GM21576 (cell line): ENCODE data around the gene FA2H.

Experiments used
- ATAC-seq: cut with Tn5 transposase; IDR thresholded peaks from one replicate; pipeline ENCODE4 v1.9.1; 2021; ENCODE audit warnings: mild to moderate bottlenecking, moderate library complexity; ENCODE audit not compliant: unreplicated experiment

The FA2H gene

DNA sequence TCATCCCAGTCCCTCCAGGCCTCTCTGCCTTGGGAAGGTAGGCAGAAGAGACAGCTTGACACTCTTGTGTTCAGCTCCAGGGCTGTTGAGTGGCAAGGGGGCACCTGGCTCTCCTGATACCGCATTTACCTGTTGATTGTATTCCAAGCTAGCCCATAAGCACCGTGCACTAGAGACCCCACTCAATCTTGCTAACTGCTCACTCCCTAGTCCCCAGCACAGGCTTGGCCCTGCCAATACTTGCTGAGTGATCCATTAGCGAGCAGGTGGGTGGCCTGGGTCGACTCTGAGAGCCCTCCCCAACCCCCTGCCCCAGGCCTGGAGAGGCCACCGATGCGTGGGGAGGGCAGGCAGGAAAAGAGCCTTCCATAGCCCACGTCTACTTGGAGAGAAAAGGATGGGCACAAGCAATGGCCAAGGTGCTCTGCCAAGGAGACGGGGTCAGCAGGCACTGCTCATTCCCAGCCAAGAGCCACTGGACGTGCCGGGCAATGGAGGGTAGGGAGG, 29.5 kb downstream of the FA2H start:
- no peak for ATAC-seq

DNA sequence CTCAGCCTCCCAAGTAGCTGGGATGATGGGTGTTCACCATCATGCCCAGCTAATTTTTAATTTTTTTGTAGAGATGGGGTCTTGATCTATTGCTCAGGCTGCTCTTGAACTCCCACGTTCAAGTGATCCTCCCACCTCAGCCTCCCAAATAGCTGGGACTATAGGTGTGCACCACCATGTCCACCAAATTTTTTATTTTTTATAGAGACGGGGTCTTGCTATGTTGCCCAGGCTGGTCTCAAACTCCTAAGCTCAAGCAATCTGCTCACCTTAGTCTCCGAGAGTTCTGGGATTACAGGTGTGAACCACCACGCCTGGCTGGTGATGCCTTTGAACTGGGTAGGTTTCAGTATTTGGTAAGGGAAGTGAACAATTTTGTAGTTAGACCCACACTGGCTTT, 30.1 kb downstream of the FA2H start:
- ATAC-seq: no peak

DNA sequence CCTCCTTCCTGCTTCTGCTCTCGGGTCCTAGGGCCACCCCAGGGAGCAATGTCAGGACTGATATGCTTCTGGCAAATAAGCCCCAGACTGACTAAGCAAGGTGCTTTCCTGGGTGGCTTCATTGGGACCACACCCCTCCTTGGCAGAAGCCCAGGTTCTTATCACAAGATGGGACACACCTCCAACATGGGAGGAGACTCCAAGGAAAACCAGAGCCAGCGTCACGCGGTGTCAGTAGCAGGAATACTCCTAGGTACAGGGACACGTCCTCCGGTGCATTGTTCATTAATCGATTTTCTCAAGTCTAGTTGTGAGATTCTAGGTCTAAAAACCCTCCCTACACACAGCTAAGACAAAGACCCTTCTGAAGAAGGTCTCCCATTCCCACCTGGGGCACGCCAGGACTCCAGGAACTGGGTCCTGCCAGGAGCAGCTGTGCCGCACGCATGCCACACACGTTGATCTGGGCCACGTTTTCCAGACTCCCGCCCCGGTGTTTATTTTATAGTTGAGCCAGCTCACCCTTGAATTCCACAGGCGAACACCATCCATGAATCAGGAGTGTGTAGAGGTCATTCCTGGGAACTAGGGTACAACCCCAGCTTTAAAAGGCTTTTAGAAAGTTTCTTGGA, 30.8 kb downstream of the FA2H start:
- ATAC-seq: no peak

DNA sequence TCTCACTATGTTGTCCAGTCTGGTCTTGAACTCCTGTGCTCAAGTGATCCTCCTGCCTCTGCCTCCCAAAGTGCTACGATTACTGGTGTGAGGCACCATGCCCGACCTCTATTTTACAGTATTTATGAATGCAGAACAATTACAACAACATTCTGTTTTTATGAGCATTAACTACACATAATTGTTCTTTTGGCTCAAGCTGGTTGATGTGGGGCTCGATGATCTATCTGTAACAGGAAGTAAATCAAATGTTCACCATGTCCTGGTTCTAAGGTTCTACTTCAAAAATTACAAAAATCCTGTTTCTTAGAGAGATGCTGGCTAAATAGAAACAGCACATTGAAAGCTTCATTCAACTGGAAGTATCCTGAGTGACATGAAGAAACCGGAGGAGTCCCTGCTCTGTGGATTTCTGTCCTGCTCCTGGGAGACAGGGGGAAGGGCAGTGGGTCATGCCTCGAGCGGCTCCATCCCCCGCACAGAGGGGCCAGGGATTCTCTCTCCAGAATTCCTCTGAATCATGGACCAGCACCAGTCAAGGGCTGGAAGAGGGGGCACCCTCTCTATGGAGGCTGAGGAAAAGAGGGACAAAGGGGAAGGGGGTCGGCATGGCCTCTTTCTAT, 31.5 kb downstream of the FA2H start:
- no peak for ATAC-seq

DNA sequence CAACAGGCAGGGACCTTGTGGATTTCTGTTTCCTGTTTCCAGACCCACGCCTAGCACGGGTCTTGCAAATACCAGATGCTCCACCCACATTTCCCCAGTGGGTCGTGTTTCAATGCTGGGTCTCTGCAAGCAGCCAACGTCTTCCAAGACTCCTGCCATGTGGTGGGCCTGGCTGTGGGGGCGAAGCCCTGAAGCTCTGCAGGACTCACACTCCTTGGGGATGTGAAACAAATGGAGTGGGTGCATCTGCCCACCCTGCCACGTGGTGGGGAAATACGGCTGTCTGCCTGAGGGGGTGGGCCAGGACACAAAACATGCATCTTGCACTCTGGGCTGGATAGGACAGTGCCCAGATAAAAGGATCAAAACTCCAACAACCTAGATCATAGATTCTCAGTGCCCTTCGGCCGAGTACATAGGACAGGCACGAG, 32.6 kb downstream of the FA2H start:
- ATAC-seq: no peak

DNA sequence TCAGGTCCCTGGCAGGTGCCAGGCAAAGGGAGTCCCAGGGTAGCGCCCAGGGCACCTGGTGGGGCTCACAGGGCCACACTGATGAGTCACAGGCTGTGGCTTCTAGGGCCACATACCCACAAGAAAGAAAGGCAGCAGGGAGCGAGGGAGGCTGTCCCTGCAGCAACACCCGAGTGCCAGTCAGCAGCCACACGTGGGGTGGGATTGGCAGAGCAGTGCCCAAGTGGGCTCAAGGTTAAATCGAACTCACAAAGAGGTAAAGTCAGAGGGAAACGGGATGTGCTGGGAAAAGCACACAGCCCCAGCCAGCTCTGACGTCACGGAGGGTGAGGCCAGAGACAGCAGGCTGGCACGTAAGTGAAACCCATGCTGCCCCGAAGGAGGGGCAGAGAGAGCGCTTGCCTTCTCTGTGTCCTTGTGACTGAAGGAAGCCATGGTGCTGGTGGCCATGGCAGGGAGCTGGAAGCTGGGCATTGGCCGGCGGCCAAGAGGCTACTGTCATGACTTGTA, 33.8 kb downstream of the FA2H start:
- no peak for ATAC-seq

DNA sequence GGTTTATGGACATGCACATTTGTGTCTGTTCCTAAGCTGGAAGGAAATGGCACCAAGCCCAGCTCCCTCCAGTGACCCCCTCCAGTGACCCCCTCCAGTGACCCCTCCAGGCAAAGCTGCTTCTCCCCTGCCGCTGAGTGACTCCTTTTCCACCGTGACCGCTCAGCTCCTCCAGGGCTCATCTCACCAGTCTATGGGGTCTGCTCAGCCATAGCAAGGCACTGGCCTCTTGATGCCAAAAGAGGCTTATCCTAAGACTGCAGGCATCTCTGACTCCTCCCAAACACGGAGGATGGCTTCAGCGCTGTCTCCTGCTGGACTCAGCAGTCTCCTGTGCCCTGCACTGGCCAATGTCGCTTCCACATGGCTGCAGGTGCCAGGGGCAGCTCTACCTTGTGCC, 35.3 kb downstream of the FA2H start:
- ATAC-seq: no peak

DNA sequence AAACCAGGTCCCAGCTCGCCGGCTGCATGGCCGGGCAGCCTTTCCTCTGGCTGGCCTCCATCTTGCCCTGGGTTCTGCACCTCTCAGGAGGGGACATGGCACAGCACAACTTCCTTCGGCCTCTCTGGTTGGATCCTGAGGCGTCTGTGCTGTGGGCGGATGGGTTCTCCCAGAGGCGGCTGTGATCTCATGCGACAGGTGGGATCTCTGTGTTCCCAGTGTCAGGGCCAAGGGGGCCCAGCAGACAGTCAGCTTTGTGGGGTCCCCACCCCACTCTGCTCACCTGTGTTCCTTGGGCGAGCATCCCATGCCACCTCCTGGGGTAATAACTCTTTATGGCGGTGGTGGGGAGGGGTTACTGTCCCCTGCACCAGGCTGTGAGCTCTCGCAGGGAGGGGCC, 35.8 kb downstream of the FA2H start:
- ATAC-seq: no peak

DNA sequence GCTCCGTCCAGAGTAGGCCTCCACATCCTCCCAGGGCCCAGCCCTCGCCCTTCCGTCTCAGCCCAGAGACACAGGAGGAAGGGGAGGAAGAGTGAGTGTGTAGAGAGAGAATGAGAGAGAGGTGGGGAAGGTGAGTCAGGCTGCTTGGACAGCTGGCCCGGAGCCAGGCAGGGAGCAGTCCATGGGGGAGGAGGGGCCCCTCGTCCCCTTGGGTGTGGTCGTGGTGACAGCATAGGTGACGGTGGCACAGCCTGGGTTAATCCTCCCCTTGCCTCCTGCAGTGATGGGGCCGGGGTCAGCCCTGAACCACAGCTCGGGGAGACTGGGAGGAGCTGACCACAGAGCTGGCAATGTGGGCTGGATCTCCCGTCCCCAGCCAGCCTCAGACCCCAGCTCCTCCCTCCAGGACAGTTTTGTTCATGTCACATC, 36.5 kb downstream of the FA2H start:
- ATAC-seq: no peak

DNA sequence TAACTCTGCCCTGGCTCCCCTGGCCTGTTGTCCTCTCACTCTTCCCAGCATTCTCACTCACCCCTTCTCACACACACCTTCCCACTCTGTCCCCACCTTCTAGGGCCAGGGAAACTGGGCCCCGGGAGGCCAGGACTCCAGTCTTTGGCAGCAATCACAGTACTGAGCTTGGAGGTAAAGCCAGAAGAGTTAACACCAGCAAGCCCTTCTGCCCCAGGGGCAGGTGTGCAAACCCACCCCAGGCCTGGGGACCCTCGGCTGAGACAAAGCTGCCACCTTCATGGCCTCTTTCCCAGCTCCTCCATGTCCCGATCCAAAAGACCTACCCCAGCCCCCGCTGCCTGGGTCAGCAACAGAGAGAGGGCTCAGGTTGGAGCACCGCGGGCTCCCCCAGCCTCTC, 37.1 kb downstream of the FA2H start:
- no peak for ATAC-seq

DNA sequence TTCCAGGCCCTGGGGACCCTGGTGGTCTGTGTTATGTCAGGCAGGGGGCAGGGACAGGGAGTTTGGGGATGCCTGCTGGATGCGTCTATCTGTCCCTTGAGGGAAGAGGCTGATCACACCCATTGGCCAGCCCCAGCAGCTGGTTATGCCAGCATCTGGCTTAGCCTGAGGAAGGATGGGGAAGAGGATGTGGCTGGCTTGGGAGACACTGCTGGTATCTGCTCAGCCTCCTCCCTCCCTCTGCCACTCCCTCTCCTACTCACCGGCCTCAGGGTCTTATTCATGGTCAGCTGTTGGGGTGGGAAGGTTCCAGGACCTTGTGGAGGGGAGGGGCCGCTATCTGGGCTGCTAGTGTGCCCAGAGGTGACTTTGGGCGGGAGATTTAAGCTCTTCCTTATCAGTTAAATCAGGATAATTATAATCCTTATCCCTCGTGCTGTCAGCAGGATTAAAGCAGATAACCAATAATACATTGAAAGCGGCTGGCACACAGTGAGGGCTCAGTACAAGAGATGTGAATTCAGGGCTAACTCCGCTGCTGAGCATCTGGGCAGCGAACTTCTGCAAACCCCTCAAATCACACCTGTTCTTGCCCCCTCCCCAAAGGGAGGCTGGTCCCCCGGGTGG, 38.0 kb downstream of the FA2H start:
- no peak for ATAC-seq

DNA sequence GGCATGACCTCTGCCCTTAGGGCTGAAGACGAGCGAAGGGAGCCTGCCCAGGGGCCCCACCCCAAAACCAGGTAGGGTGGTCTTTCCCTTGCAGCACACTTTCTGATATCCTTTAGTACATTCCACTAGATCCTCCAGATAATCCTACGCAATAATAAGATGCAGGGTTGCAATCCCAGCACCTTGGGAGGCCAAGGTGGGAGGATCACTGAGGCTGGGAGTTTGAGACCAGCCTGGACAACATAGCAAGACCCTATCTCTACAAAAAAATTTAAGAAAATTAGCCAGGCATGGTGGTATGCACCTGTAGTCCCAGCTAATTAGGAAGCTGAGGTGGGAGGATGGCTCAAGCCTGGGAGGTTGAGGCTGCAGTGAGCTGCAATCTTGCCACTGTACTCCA, 39.1 kb downstream of the FA2H start:
- ATAC-seq: no peak

DNA sequence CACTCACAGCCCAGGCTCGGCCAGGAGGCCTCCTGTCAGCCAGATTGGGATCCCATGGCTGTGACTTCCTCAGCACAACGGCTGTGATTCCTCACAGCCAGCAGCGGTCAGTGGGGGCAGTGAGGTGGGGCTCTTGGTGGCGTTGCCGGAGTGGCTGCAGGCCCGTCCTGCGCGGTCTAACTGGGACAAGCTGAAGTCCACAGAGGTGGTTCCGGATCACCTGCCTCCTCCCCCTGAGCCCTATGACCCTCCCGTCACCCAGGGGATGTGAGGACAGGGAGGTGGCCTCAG, 39.5 kb downstream of the FA2H start:
- no peak for ATAC-seq

DNA sequence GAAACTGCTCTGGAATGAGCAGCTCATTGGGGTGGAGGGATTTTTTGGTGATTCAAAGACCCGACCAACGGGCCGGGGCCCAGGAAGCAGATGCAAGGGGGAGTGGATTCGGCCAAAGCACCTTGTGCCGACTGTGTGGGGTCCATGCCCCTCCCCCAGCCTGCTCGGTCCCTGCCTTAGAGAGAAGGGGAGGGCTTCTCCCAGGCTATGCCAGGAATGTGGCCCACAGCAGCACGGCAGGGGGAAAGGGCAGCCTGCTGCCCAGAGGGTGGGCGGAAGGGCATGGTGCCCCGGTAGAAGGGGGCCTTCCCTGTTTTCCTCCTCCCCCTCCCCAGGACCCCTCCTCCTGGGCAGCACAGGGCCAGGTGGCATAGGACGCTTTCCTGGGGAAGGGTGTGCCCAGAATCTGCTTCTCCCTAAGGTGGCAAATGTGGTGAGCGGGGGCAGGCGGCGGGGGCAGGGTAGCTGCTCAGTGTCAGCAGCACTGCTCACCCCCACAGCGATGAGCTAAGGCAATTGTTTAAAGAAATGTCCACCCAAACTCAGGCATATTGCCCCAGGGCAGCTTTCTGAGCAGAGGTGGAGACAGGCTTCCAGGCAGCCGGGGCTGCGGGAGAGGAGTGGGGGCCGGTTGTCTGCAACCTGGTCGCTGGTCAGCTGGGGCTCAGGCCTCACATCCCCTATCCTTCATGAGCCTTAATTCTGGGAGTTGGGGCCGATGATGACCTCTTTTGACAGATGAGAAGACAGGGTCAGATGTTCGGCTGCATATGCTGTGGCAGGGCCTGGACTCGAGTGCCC, 40.1 kb downstream of the FA2H start:
- ATAC-seq: no peak

DNA sequence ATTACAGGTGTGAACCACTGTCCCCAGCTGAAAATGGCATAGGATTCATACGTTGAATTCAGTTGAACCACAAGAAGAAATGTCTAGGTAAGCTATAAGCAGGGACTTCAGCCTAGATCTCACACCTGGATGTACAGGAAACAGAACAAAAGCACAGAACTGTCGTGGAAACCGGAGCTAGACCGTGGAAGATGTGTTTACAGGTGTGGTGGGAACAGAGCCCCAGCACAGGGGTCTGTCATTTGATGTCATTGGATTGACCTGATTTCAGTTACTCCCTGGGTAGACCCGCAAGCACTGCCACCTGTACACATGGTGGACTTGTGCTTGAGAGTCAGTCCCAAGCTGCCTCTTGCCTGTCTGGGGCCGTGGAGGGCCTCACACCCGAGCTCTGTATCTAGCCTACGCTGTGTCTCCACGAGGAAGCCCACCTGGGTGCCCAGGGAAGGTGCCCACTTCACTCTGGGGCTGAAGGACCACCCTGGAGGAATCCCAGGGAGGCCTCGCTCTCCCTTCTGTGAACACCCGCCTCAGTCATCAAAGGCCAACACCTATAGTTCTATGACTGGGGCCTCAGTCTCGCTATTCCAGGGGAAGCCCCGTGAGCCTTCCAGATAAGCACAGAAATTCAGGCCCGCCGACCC, 41.8 kb downstream of the FA2H start:
- ATAC-seq: no peak

DNA sequence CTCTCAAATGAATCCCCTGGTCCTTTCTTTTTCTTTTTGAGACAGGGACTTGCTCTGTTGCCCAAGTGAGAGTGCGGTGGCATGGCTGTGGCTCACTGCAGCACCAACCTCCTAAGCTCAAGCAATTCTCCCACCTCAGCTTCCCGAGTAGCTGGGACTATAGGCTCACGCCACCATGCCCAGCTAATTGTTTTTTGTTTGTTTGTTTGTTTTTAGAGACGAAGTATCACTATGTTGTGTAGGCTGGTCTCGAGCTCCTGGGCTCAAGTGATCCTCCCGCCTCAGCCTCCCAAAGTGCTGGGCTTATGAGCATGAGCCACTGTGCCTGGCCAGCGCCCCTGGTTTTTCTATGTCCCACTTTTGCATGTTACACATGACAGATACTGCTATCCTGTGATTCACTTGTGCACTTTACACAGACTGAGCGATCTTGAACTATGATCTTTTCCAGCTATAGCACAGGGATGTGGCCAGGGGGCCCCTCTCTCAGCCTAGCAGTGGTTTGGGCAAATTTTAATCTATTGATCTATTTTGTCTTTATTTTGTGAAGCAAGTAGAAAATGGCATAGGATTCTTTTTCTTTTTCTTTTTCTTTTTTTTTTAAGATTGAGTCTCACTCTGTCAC, 42.7 kb downstream of the FA2H start:
- ATAC-seq: no peak

DNA sequence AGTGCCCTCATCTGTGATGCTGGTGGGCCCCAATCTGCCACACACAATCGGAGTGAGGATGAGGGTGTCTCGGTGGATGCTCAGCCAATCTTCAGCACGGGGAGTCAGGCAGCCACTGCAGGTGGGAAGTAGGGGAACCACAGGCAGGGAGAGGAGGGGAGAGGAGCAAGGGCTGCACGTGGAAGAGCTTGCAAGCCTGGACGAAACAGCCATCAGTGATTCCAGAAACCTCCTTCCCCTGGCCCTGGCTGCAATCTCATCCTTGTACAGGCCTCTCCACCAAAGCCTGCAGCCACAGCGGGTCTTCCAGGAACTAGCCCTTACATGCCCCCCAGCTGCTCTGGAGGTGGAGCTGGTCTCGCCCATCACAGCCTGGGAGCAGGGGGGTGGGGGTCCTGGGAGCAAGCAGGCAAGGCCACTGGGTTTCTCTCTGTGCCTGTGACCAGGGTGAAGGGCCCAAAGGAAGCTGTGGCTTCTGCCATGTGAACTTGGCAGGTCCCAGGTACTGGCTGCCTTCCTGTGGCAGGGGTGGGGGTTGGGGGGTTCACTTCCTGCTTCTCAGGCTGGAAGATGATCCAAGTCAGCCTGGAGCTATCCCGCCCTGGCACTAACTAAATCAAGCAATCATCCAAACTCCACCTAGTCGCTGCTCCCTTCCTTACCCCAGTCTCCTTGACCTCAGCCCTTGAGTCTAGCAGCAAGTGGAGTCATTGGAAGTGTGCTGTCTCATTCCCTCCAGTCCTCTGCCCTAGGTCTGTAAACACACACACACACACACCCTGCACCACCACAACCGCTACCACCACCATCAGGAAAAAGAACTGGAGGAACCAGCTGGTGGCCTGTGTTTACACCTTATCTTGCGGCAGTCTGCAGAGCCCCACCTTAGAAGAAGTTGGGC, 44.6 kb downstream of the FA2H start:
- no peak for ATAC-seq

DNA sequence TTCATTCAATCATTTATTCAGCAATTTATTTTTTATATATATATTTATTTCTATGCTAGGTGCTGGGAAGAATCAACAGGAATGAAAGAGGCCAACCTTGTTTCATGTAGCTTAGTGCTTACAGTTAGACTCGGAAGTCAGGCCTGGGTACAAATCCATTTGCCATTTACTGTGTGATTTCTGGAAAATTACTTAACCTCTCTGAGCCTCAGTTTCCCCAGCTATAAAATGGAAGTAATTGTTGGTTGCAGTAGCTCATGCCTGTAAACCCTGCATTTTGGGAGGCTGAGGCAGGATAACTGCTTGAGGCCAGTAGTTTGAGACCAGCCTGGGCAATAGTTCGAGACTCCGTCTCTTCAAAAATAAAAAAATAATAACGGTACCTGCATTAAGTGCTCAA, 46.7 kb downstream of the FA2H start:
- ATAC-seq: no peak

DNA sequence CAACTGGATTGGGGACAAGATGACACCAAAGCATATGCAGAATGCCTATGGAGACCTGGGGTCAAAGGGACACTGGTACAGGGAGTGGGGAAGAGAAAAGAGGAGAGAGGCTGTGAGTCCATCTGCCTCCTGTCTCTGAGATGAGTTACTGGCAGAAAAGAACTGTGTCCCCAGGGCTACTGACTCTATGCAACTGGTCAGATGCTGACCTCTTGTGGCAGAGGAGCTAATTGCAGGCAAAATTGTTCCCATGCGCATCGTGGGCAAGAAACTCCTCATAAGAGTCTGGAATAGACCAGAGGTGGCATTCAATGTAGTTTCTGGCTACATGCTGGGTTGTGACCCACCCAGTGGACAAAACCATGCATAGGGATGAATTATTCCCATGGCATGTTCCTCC, 47.9 kb downstream of the FA2H start:
- no peak for ATAC-seq
